CD4-positive, alpha-beta T cell treated with Interleukin-1 beta for 1 hour (primary cell): ENCODE measurements around the gene SERPINA12.
"Not testable (repeated sequence)": the region's sequence is repeated elsewhere in the genome, so short reads cannot be mapped to it uniquely, and the experiment has no call there.

ENCODE experiments used
- DNase-seq, 2 donors: peaks; one replicate each; pipeline ENCODE4 v3.0.0-alpha.2; 2020 to 2022

Gene SERPINA12

GRCh38 chr14:94536836-94537235 is 27.6 kb upstream of the SERPINA12 start:
- DNase-seq: no peak

GRCh38 chr14:94535506-94535905 is 26.2 kb upstream of the SERPINA12 start:
- DNase-seq: no peak

GRCh38 chr14:94532447-94532846 is 23.2 kb upstream of the SERPINA12 start:
- no peak for DNase-seq

GRCh38 chr14:94531187-94531586 is 21.9 kb upstream of the SERPINA12 start:
- no peak for DNase-seq

- no peak for DNase-seq
These were observed 14.8 kb upstream of the SERPINA12 start for GRCh38 chr14:94524093-94524492.

- no peak for DNase-seq
These were observed 14.0 kb upstream of the SERPINA12 start for GRCh38 chr14:94523265-94523664.

- no peak for DNase-seq
These were observed 13.0 kb upstream of the SERPINA12 start for GRCh38 chr14:94522115-94522724.

- no peak for DNase-seq
These were observed 12.3 kb upstream of the SERPINA12 start for GRCh38 chr14:94521375-94522114.

GRCh38 chr14:94517641-94518257 is 8.5 kb upstream of the SERPINA12 start:
- DNase-seq: no peak

GRCh38 chr14:94517248-94517640 is 8.0 kb upstream of the SERPINA12 start:
- no peak for DNase-seq

- no peak for DNase-seq
These were observed 6.6 kb upstream of the SERPINA12 start for GRCh38 chr14:94515856-94516255.

- no peak for DNase-seq
These were observed 6.2 kb upstream of the SERPINA12 start for GRCh38 chr14:94515426-94515825.

- DNase-seq: no peak
These were observed 5.1 kb upstream of the SERPINA12 start for GRCh38 chr14:94514351-94514750.

- DNase-seq: not testable (repeated sequence)
These were observed 1.2 kb upstream of the SERPINA12 start for GRCh38 chr14:94510481-94510880.

- DNase-seq: no peak
These were observed 3.6 kb downstream of the SERPINA12 start for GRCh38 chr14:94505641-94506040.

- no peak for DNase-seq
These were observed 4.1 kb downstream of the SERPINA12 start for GRCh38 chr14:94505206-94505605.

GRCh38 chr14:94501588-94502516 is 7.4 kb downstream of the SERPINA12 start:
- DNase-seq: no peak

GRCh38 chr14:94500264-94500663 is 9.0 kb downstream of the SERPINA12 start:
- no peak for DNase-seq

GRCh38 chr14:94499673-94500072 is 9.6 kb downstream of the SERPINA12 start:
- DNase-seq: no peak

GRCh38 chr14:94498215-94498614 is 11.1 kb downstream of the SERPINA12 start:
- DNase-seq: no peak

- no peak for DNase-seq
These were observed 15.2 kb downstream of the SERPINA12 start for GRCh38 chr14:94494085-94494484.

- no peak for DNase-seq
These were observed 17.8 kb downstream of the SERPINA12 start for GRCh38 chr14:94491511-94491910.

- no peak for DNase-seq
These were observed 19.9 kb downstream of the SERPINA12 start for GRCh38 chr14:94489336-94489735.
